Measurements from ENCODE around the gene LYPD1. TPM values are rescaled to one million over a fixed set of nuclear protein-coding genes. Genes with fewer than 3 reads are reported as not detected.
A peak's percentile ranks its signal among the peaks of the same experiment; 100 is the strongest.

The LYPD1 gene, protein sequence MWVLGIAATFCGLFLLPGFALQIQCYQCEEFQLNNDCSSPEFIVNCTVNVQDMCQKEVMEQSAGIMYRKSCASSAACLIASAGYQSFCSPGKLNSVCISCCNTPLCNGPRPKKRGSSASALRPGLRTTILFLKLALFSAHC
- not detected in 2 replicates for total RNA-seq (2013; cell fraction: nucleolus; rRNA removed)
- total RNA-seq (2014; rRNA removed): not detected in 2 replicates
- not detected in 2 replicates for total RNA-seq (2014; rRNA removed; fragmentation: Illumina TruSeq; extraction: Trizol)
- not detected in 2 replicates for total RNA-seq (2021)
- polyA plus RNA-seq (2011; ENCODE audit: low read depth): not detected
- polyA plus RNA-seq (2011; rRNA removed): not detected in 2 replicates
- polyA plus RNA-seq (2011; cell fraction: cytosol; rRNA removed): not detected in 2 replicates
- polyA plus RNA-seq (2011; cell fraction: nucleus; rRNA removed): not detected in 2 replicates
- polyA plus RNA-seq (2012): not detected in 2 replicates
- polyA plus RNA-seq (2014; fragmentation: Illumina TruSeq; extraction: Trizol): not detected in 2 replicates
- polyA plus RNA-seq (2014; fragmentation: Nextera tagmentation; extraction: Ambion mirVana): not detected
- polyA plus RNA-seq (2014; rRNA removed): not detected in 2 replicates
- polyA plus RNA-seq (2016; fragmentation: Nextera tagmentation; extraction: Ambion mirVana): not detected
- not detected in 2 replicates for polyA minus RNA-seq (2011; rRNA and poly(A)+ RNA removed)
- polyA minus RNA-seq (2011; cell fraction: cytosol; rRNA and poly(A)+ RNA removed): not detected in 2 replicates
- not detected in 2 replicates for polyA minus RNA-seq (2011; cell fraction: nucleus; rRNA and poly(A)+ RNA removed)
- Bru-seq, nascent RNA: percentile 15 among the genes with signal in this experiment
- BruChase-seq, experiment 1, labeled RNA remaining after a 6-hour chase: percentile 7 among the genes with signal in this experiment
- percentile 15 among the genes with signal in this experiment for BruChase-seq, experiment 2, labeled RNA remaining after a 2-hour chase
- long read RNA-seq, experiment 1: 0 reads
- long read RNA-seq, experiment 2: 0 reads

GRCh38 chr2:132669908-132670495 is at the start of gene LYPD1:
Gene LYPD1, minus strand, starts transcription at chr2:132670205. Its CDS starts 273 bp downstream, at chr2:132669932.
- H3K9me3 ChIP-seq (replicated peaks; ENCODE audit: control insufficient read depth, insufficient read depth, low read length): no peaks in the 10 kb centered on the region
- FAIRE-seq (no peak), DNase-seq (ENCODE audit: low read depth, low spot score) (no peak), ATAC-seq (peak; percentile 66)
- H3K4me2 ChIP-seq (ENCODE audit: control insufficient read depth, insufficient read depth): no peak within 1 kb of the TSS
- ChIA-PET SMC1A (ENCODE audit: uncharacterized antibody, unreplicated experiment) (no interaction called here), RAD21 (ENCODE audit: unreplicated experiment) (interaction anchor here (1.2 kb wide), 1 partner anchor 11 kb away, joined by 3 read pairs; no protein-coding TSS in a partner anchor), POLR2A (no interaction called here), CTCF (no interaction called here)
- intact Hi-C loops (cut with micrococcal nuclease; ENCODE audit: unreplicated experiment): loop anchor here (5.0 kb wide), 1 partner anchor 502 kb away; no protein-coding TSS in a partner anchor
- H3K36me3 ChIP-seq (ENCODE audit: control insufficient read depth in 2 of 2, insufficient read depth in 2 of 2, low read length in 1 of 2): no peaks in the 10 kb centered on the region
- no peak within 1 kb of the TSS for H2AFZ ChIP-seq (ENCODE audit: control insufficient read depth, low read depth, low read length)
- TF ChIP-seq SRF (IDR thresholded peaks at IDR 0.05; ENCODE audit: low read depth in 2 of 2, low read length in 2 of 2): no peak
- peak in 1 of 2 experiments; percentile 20; a peak in 1 of 4 replicates for TF ChIP-seq BHLHE40 (IDR thresholded peaks at IDR 0.05; ENCODE audit: borderline replicate concordance in 1 of 2, low read depth in 2 of 2, low read length in 1 of 2)
- no peak for TF ChIP-seq YBX1 (IDR thresholded peaks at IDR 0.05)
- no peak for TF ChIP-seq NR2F1 (conservative IDR thresholded peaks at IDR 0.05)
- no peak for TF ChIP-seq SPI1 (IDR thresholded peaks at IDR 0.05; ENCODE audit: borderline replicate concordance, insufficient read depth, low read depth, low read length)
- TF ChIP-seq PKNOX1 (IDR thresholded peaks at IDR 0.05): no peak
- no peak for TF ChIP-seq IKZF1 (conservative IDR thresholded peaks at IDR 0.05)
- no peak for TF ChIP-seq MXI1 (IDR thresholded peaks at IDR 0.05; ENCODE audit: low read depth, low read length)
- no peak for TF ChIP-seq STAT1 (conservative IDR thresholded peaks at IDR 0.05)
- WGBS (ENCODE audit: insufficient coverage, insufficient replicate concordance, low lambda C conversion rate, missing lambda C conversion rate): 13% methylated on average over 28 of the region's 59 CpGs
- no peak within 1 kb of the TSS for H3K9ac ChIP-seq (ENCODE audit: control insufficient read depth, insufficient read depth, low read length)
- H3K27ac ChIP-seq (ENCODE audit: control insufficient read depth, insufficient read depth): no peak within 1 kb of the TSS
- H3K27me3 ChIP-seq (replicated peaks in 1 of 2; ENCODE audit: control insufficient read depth in 2 of 2, insufficient read depth in 2 of 2, low read length in 1 of 2): peaks cover 5 to 6% of the 10 kb centered on the region in 2 experiments
- no TSS peak for BruUV-seq (replicated peaks)
- H3K4me3 ChIP-seq: no peak within 1 kb of the TSS
- in situ Hi-C loops (cut with MboI): no loop called here
- no peaks in the 10 kb centered on the region for H3K4me1 ChIP-seq (ENCODE audit: control insufficient read depth, insufficient read depth, low read length)
- H3K79me2 ChIP-seq (ENCODE audit: control insufficient read depth, insufficient read depth, low read length): no peaks in the 10 kb centered on the region
- no peaks in the 10 kb centered on the region for H4K20me1 ChIP-seq (ENCODE audit: control insufficient read depth, insufficient read depth)
